HepG2 (cell line): ENCODE measurements around the gene SFRP4. TPM values are rescaled to one million over a fixed set of nuclear protein-coding genes. Genes with fewer than 3 reads are reported as not detected.

Experiments used
- CBFB ChIP-seq: sonication (generic); formaldehyde crosslinking; IDR thresholded peaks from 2 replicates; pipeline ENCODE4 v1.4.0; 2020; ENCODE audit warnings: missing genetic modification reagents
- EHMT2 ChIP-seq: fragments of 200-600 bp; sonication (generic); IDR thresholded peaks from 2 replicates; pipeline ENCODE4 v1.7.0; 2017; ENCODE audit warnings: antibody characterized with exemption, low read depth, low read length, borderline replicate concordance
- ELF4 ChIP-seq: sonication (generic); formaldehyde crosslinking; IDR thresholded peaks from 2 replicates; pipeline ENCODE4 v1.5.0; 2020; ENCODE audit warnings: missing genetic modification reagents, mild to moderate bottlenecking, moderate library complexity, borderline replicate concordance
- FOXJ3 ChIP-seq: sonication (generic); formaldehyde crosslinking; IDR thresholded peaks from 2 replicates; pipeline ENCODE4 v1.4.0; 2020; ENCODE audit warnings: missing genetic modification reagents, mild to moderate bottlenecking, borderline replicate concordance
- ISX ChIP-seq: sonication (generic); formaldehyde crosslinking; conservative IDR thresholded peaks from 2 replicates; pipeline ENCODE4 v1.5.0; 2020; ENCODE audit warnings: missing genetic modification reagents
- KDM4B ChIP-seq: sonication (generic); formaldehyde crosslinking; IDR thresholded peaks from 2 replicates; pipeline ENCODE4 v1.4.0; 2020; ENCODE audit warnings: missing genetic modification reagents
- NR3C1 ChIP-seq: sonication (generic); formaldehyde crosslinking; IDR thresholded peaks from 2 replicates; pipeline ENCODE4 v1.4.0; 2020; ENCODE audit warnings: missing genetic modification reagents
- RELA ChIP-seq: sonication (generic); formaldehyde crosslinking; IDR thresholded peaks from 2 replicates; pipeline ENCODE4 v1.4.0; 2020; ENCODE audit warnings: missing genetic modification reagents
- RFXANK ChIP-seq: IDR thresholded peaks from 2 replicates; pipeline ENCODE4 v1.6.1; 2016
- RXRA ChIP-seq: sonication (generic); formaldehyde crosslinking; IDR thresholded peaks from 2 replicates; pipeline ENCODE4 v1.5.1; 2020; ENCODE audit warnings: missing genetic modification reagents
- SAP130 ChIP-seq: IDR thresholded peaks from 2 replicates; pipeline ENCODE4 v1.6.1; 2016; ENCODE audit warnings: low read depth
- SNRNP70 ChIP-seq: fragments of 200-400 bp; formaldehyde crosslinking; IDR thresholded peaks from 2 replicates; pipeline ENCODE4 v1.6.1; 2017; ENCODE audit warnings: mild to moderate bottlenecking, low read depth, low read length, moderate library complexity
- SOX13 ChIP-seq, 3 experiments: fragments of 450-650 bp in 1 of 3; sonication (generic) in 1 of 3; formaldehyde crosslinking in 1 of 3; IDR thresholded peaks in 2 of 3; conservative IDR thresholded peaks in 1 of 3; 2 replicates each; pipeline versions ENCODE4 v1.5.0 to v1.6.1; 2016 to 2020; ENCODE audit warnings: antibody characterized with exemption in 1 of 3, mild to moderate bottlenecking in 1 of 3, missing compliant biosample characterization in 1 of 3, missing genetic modification reagents in 1 of 3, moderate library complexity in 1 of 3
- TCF12 ChIP-seq, 2 experiments: fragments of 450-650 bp in 1 of 2; sonication (generic) in 1 of 2; formaldehyde crosslinking in 1 of 2; IDR thresholded peaks; 2 replicates each; pipeline versions ENCODE4 v1.6.1 to v1.8.0; 2017 to 2022; ENCODE audit warnings: antibody characterized with exemption in 1 of 2, mild to moderate bottlenecking in 1 of 2, missing genetic modification reagents in 1 of 2, moderate library complexity in 1 of 2
- XRCC5 ChIP-seq: fragments of 200-400 bp; formaldehyde crosslinking; optimal IDR thresholded peaks from 2 replicates; pipeline ENCODE3; 2017; ENCODE audit warnings: mild to moderate bottlenecking, low read length
- YY1 ChIP-seq: IDR thresholded peaks from 2 replicates; pipeline ENCODE4 v1.6.1; 2011; ENCODE audit warnings: low read length, low read depth, moderate library complexity, mild to moderate bottlenecking; ENCODE audit not compliant: insufficient read depth, insufficient replicate concordance
- ZMYM2 ChIP-seq: sonication (generic); formaldehyde crosslinking; IDR thresholded peaks from 2 replicates; pipeline ENCODE4 v1.8.0; 2022; ENCODE audit warnings: mild to moderate bottlenecking, missing genetic modification reagents
- ZNF232 ChIP-seq: sonication (generic); formaldehyde crosslinking; IDR thresholded peaks from 2 replicates; pipeline ENCODE4 v1.4.0; 2020; ENCODE audit warnings: missing genetic modification reagents, borderline replicate concordance
- ZNF24 ChIP-seq: fragments of 450-650 bp; IDR thresholded peaks from 2 replicates; pipeline ENCODE4 v1.6.1; 2017; ENCODE audit warnings: antibody characterized with exemption, mild to moderate bottlenecking
- ZNF556 ChIP-seq: sonication (generic); formaldehyde crosslinking; IDR thresholded peaks from 2 replicates; pipeline ENCODE4 v1.4.0; 2020; ENCODE audit warnings: mild to moderate bottlenecking, missing genetic modification reagents, borderline replicate concordance
- ZNF629 ChIP-seq: sonication (generic); formaldehyde crosslinking; conservative IDR thresholded peaks from 2 replicates; pipeline ENCODE4 v1.5.0; 2020; ENCODE audit warnings: missing genetic modification reagents
- polyA plus RNA-seq, 8 experiments: library from polyadenylated mRNA; depleted of rRNA in 3 of 8; stranded (reverse) in 7 of 8; unstranded in 1 of 8; fragments of >200 nt; fragmentation: Illumina TruSeq in 4 of 8; extraction: Trizol in 4 of 8; gene quantifications; 2 replicates each; pipeline versions ENCODE4 v1.2.1 to v1.2.3, GENCODE V29; 2011 to 2016; ENCODE audit warnings: low read depth in 4 of 8, missing spikeins in 1 of 8, mixed read lengths in 1 of 8; ENCODE audit not compliant: insufficient read depth in 1 of 8
- total RNA-seq, 5 experiments: library from RNA; depleted of rRNA; stranded (reverse); fragments of >200 nt; fragmentation: Illumina TruSeq; extraction: Trizol; gene quantifications; 2 replicates each; pipeline ENCODE4 v1.2.3, GENCODE V29; 2016; ENCODE audit warnings: low read depth in 1 of 5
- TF ChIP-seq, protein P1 (sequence below): sonication (generic); formaldehyde crosslinking; IDR thresholded peaks from 2 replicates; pipeline ENCODE4 v1.9.0; 2021; ENCODE audit warnings: missing genetic modification reagents, borderline replicate concordance
- TF ChIP-seq, protein P2 (sequence below): sonication (generic); formaldehyde crosslinking; IDR thresholded peaks from 2 replicates; pipeline ENCODE4 v1.4.0; 2020; ENCODE audit warnings: missing genetic modification reagents, low read depth, mild to moderate bottlenecking, borderline replicate concordance
- TF ChIP-seq, protein P3 (sequence below): sonication (generic); formaldehyde crosslinking; conservative IDR thresholded peaks from 2 replicates; pipeline ENCODE4 v1.8.0; 2022; ENCODE audit warnings: mild to moderate bottlenecking, moderate library complexity, missing genetic modification reagents

Gene SFRP4
- total and polyA plus RNA-seq, 2 of the 13 experiments (the other 11 are each of a cell fraction or from before 2014, with no cell fraction given): 0.96 to 1.8 TPM

DNA sequence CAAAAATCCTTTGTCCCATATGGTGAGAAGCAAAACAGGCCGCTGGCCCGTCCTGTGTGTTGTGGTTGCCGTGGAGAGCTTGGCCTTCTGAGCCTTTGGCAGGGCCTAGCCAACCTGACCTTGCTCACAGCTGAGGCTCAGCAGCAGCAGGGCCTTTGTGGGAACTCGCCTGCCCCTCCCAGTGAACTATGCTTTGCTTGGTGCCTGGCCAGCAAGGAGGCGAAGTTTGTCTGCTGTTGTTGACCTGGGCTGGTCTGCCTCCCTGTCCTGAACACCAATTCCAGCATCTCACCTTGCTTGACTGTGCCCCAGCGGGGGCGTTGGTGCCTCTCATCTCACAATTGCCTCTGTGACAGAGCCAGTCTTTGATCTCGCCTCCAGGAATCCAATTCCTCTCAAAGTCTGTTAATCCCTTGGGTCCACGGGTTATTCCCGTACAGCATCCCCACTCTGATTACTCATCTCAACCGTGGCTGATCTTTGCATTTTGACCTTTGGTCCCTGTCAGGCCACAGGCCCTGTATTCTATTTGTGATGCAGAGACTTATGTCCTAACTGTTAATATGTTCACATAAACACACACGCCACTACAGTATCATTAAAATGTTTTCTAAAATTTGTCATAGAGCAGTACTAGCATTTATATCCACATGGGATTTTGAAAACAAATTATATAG, 26.5 kb upstream of the SFRP4 start (continued):
- TF ChIP-seq ELF4 (peak; percentile 35; the same call in 1 of the 2 replicates), YY1 (no peak), RFXANK (CRISPR knock-in tag) (peak; percentile 89; the same call in 1 of the 2 replicates), CBFB (CRISPR knock-in tag) (peak; percentile 81), RXRA (CRISPR knock-in tag) (peak; percentile 100), FOXJ3 (CRISPR knock-in tag) (peak; percentile 95), TCF12 (IDR thresholded peaks at IDR 0.05) (no peak), TCF12 (CRISPR knock-in tag; IDR thresholded peaks at IDR 0.05) (peak; percentile 60; the same call in 1 of the 2 replicates), ZNF556 (CRISPR knock-in tag) (peak; percentile 93; the same call in 1 of the 2 replicates), SOX13 (IDR thresholded peaks at IDR 0.05) (peak; percentile 93), SOX13 (CRISPR knock-in tag; conservative IDR thresholded peaks at IDR 0.05 in 1 of 2, IDR thresholded peaks at IDR 0.05 in 1 of 2) (peak in 1 of 2 experiments; percentile 98; a peak in 2 of 4 replicates), ZNF232 (peak; percentile 66; the same call in 1 of the 2 replicates), ISX (CRISPR knock-in tag) (no peak), ZNF24 (no peak), XRCC5 (peak; percentile 87), EHMT2 (peak; percentile 59; the same call in 1 of the 2 replicates), ZNF629 (CRISPR knock-in tag) (0 out of 2 replicates have a peak, but pooled peaks have one; percentile 36), ZMYM2 (peak; percentile 92), SAP130 (CRISPR knock-in tag) (peak; percentile 92), RELA (CRISPR knock-in tag) (0 out of 2 replicates have a peak, but pooled peaks have one; percentile 37), KDM4B (CRISPR knock-in tag) (no peak; the same call in 1 of the 2 replicates), SNRNP70 (no peak), NR3C1 (CRISPR knock-in tag) (no peak)
- TF ChIP-seq, protein P1, sequence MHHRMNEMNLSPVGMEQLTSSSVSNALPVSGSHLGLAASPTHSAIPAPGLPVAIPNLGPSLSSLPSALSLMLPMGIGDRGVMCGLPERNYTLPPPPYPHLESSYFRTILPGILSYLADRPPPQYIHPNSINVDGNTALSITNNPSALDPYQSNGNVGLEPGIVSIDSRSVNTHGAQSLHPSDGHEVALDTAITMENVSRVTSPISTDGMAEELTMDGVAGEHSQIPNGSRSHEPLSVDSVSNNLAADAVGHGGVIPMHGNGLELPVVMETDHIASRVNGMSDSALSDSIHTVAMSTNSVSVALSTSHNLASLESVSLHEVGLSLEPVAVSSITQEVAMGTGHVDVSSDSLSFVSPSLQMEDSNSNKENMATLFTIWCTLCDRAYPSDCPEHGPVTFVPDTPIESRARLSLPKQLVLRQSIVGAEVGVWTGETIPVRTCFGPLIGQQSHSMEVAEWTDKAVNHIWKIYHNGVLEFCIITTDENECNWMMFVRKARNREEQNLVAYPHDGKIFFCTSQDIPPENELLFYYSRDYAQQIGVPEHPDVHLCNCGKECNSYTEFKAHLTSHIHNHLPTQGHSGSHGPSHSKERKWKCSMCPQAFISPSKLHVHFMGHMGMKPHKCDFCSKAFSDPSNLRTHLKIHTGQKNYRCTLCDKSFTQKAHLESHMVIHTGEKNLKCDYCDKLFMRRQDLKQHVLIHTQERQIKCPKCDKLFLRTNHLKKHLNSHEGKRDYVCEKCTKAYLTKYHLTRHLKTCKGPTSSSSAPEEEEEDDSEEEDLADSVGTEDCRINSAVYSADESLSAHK (CRISPR knock-in tag): no peak; the same call in 1 of the 2 replicates
- TF ChIP-seq, protein P2, sequence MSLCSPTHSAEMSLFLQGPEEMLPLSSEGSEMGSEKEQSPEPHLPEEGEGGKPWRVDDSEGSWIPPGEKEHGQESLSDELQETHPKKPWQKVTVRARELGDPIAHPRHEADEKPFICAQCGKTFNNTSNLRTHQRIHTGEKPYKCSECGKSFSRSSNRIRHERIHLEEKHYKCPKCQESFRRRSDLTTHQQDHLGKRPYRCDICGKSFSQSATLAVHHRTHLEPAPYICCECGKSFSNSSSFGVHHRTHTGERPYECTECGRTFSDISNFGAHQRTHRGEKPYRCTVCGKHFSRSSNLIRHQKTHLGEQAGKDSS (CRISPR knock-in tag): peak; percentile 92
- TF ChIP-seq, protein P3, sequence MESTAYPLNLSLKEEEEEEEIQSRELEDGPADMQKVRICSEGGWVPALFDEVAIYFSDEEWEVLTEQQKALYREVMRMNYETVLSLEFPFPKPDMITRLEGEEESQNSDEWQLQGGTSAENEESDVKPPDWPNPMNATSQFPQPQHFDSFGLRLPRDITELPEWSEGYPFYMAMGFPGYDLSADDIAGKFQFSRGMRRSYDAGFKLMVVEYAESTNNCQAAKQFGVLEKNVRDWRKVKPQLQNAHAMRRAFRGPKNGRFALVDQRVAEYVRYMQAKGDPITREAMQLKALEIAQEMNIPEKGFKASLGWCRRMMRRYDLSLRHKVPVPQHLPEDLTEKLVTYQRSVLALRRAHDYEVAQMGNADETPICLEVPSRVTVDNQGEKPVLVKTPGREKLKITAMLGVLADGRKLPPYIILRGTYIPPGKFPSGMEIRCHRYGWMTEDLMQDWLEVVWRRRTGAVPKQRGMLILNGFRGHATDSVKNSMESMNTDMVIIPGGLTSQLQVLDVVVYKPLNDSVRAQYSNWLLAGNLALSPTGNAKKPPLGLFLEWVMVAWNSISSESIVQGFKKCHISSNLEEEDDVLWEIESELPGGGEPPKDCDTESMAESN (CRISPR knock-in tag): peak; percentile 83
